Measurements from ENCODE around the gene ZNF740. TPM values are rescaled to one million over a fixed set of nuclear protein-coding genes. Genes with fewer than 3 reads are reported as not detected.

The ZNF740 gene
- total RNA-seq (2012; rRNA removed): 11.7 and 13.1 TPM in 2 replicates
- 7.0 and 14.0 TPM in 2 replicates for polyA plus RNA-seq (2012; rRNA removed)
- 3.0 and 3.9 TPM in 2 replicates for polyA plus RNA-seq (2012; cell fraction: cytosol; rRNA removed)
- polyA plus RNA-seq (2012; cell fraction: nucleus; rRNA removed; ENCODE audit: low replicate concordance): 13.8 and 55.4 TPM in 2 replicates
- percentile 75 among the genes with signal in this experiment for Bru-seq, nascent RNA
- percentile 64 among the genes with signal in this experiment for BruChase-seq, experiment 1, labeled RNA remaining after a 6-hour chase
- BruChase-seq, experiment 2, labeled RNA remaining after a 2-hour chase: percentile 87 among the genes with signal in this experiment
- long read RNA-seq, full-length matches to known transcripts: 1 of 4 reads
- long read RNA-seq, partial matches to known transcripts: 0 of 4 reads
- long read RNA-seq, other reads (novel, unspliced or antisense): 3 of 4 reads

GRCh38 chr12:53180220-53180930 lies at the start of gene ZNF740, which contains the start of gene CSAD:
TSS of gene ZNF740 (plus strand) at chr12:53180722. CDS start at chr12:53181984, 1,262 bp downstream.
TSS of gene CSAD (minus strand) at chr12:53180925. CDS start at chr12:53173470, 7,455 bp downstream.
- peaks cover 17% of the 10 kb centered on the region for H3K4me1 ChIP-seq (ENCODE audit: control insufficient read depth, insufficient read depth, low read length)
- H3K4ac ChIP-seq (ENCODE audit: low read depth, low read length): peak within 1 kb of the TSS; percentile 99
- H2AFZ ChIP-seq (replicated peaks; ENCODE audit: low read length, poor library complexity): peak within 1 kb of the TSS; percentile 99
- peak within 1 kb of the TSS; percentile 93 for H2BK5ac ChIP-seq (ENCODE audit: low read depth, low read length, poor library complexity, severe bottlenecking)
- peak within 1 kb of the TSS; percentile 78 for H3K18ac ChIP-seq (ENCODE audit: low read depth, low read length)
- H3K23ac ChIP-seq (ENCODE audit: low read depth, low read length): peak within 1 kb of the TSS; percentile 98
- ChIA-PET POLR2A (ENCODE audit: unreplicated experiment) (interaction anchor here (0.7 to 1.3 kb wide), 4 partner anchors 12 to 132 kb away, joined by 3 to 10 read pairs (median 4); partner anchors contain the start of gene SPRYD3), CTCF (interaction anchor here (1.2 to 2.3 kb wide), 2 partner anchors 17 to 141 kb away, joined by 3 to 10 read pairs; partner anchors contain the start of gene AAAS)
- peaks cover 33 to 58% of the 10 kb centered on the region in 2 experiments for H3K79me1 ChIP-seq (ENCODE audit: low read depth in 1 of 2, low read length in 2 of 2)
- H3K56ac ChIP-seq (ENCODE audit: extremely low read depth, insufficient read depth, low read length): peak within 1 kb of the TSS; percentile 88
- peak within 1 kb of the TSS; percentile 93 for H4K91ac ChIP-seq (ENCODE audit: insufficient read depth, low read depth, low read length)
- peaks cover 21% of the 10 kb centered on the region for H3K36me3 ChIP-seq (ENCODE audit: control insufficient read depth, insufficient read depth, low read length)
- peak within 1 kb of the TSS; percentile 99 for H3K14ac ChIP-seq (replicated peaks; ENCODE audit: low read depth, low read length)
- peak within 1 kb of the TSS; percentile 72 for H2AK5ac ChIP-seq (ENCODE audit: low read depth, low read length)
- peak within 1 kb of the TSS; percentile 94 for H3K4me2 ChIP-seq (ENCODE audit: low read depth, low read length)
- no TSS peak for BruUV-seq (replicated peaks)
- H3K9me3 ChIP-seq (ENCODE audit: control insufficient read depth, insufficient read depth, low read length): no peaks in the 10 kb centered on the region
- H3K4me3 ChIP-seq (ENCODE audit: insufficient read depth, low read depth, low read length): peak within 1 kb of the TSS; percentile 75
- peak within 1 kb of the TSS; percentile 75 for H4K5ac ChIP-seq (ENCODE audit: low read depth, low read length)
- dilution Hi-C loops (cut with HindIII; ENCODE audit: low sequenced_read_pairs, unreplicated experiment): no loop called here
- intact Hi-C loops (cut with micrococcal nuclease): loop anchor here (2.0 kb wide), 2 partner anchors 82 to 102 kb away; partner anchors contain the start of gene SPRYD3
- H3K9me1 ChIP-seq (ENCODE audit: insufficient read depth, low read length): peaks cover 12% of the 10 kb centered on the region
- no peak within 1 kb of the TSS for H2BK20ac ChIP-seq (ENCODE audit: low read depth, low read length)
- in situ Hi-C loops (cut with MboI; ENCODE audit: low sequenced_read_pairs): no loop called here
- peak within 1 kb of the TSS; percentile 60 for H2BK120ac ChIP-seq (ENCODE audit: low read depth, low read length)
- no peaks in the 10 kb centered on the region for H3K27me3 ChIP-seq (ENCODE audit: control insufficient read depth, insufficient read depth, low read length)
- ATAC-seq (ENCODE audit: low read depth) (peak; percentile 95), DNase-seq (peak; percentile 97)
- TF ChIP-seq FOS (IDR thresholded peaks at IDR 0.05; ENCODE audit: low read depth, low read length) (0 out of 2 replicates have a peak, but pooled peaks have one; percentile 27), MAZ (IDR thresholded peaks at IDR 0.05; ENCODE audit: borderline replicate concordance, low read depth, low read length) (peak; percentile 96), RAD21 (IDR thresholded peaks at IDR 0.05; ENCODE audit: low read length) (no peak), MXI1 (IDR thresholded peaks at IDR 0.05; ENCODE audit: borderline replicate concordance, low read depth, low read length) (peak; percentile 76), POLR2A (IDR thresholded peaks at IDR 0.05; ENCODE audit: low read depth, low read length) (peak; percentile 65; the same call in 1 of the 2 replicates), BHLHE40 (IDR thresholded peaks at IDR 0.05; ENCODE audit: low read depth, low read length) (peak; percentile 4; the same call in 1 of the 2 replicates), NFE2L2 (IDR thresholded peaks at IDR 0.05; ENCODE audit: low read depth, low read length) (no peak; the same call in 1 of the 2 replicates), RFX5 (IDR thresholded peaks at IDR 0.05; ENCODE audit: low read depth, low read length) (no peak)
- TF ChIP-seq, protein P1, sequence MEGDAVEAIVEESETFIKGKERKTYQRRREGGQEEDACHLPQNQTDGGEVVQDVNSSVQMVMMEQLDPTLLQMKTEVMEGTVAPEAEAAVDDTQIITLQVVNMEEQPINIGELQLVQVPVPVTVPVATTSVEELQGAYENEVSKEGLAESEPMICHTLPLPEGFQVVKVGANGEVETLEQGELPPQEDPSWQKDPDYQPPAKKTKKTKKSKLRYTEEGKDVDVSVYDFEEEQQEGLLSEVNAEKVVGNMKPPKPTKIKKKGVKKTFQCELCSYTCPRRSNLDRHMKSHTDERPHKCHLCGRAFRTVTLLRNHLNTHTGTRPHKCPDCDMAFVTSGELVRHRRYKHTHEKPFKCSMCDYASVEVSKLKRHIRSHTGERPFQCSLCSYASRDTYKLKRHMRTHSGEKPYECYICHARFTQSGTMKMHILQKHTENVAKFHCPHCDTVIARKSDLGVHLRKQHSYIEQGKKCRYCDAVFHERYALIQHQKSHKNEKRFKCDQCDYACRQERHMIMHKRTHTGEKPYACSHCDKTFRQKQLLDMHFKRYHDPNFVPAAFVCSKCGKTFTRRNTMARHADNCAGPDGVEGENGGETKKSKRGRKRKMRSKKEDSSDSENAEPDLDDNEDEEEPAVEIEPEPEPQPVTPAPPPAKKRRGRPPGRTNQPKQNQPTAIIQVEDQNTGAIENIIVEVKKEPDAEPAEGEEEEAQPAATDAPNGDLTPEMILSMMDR (conservative IDR thresholded peaks at IDR 0.05; ENCODE audit: low read depth, low read length): no peak
- TF ChIP-seq, protein P2, sequence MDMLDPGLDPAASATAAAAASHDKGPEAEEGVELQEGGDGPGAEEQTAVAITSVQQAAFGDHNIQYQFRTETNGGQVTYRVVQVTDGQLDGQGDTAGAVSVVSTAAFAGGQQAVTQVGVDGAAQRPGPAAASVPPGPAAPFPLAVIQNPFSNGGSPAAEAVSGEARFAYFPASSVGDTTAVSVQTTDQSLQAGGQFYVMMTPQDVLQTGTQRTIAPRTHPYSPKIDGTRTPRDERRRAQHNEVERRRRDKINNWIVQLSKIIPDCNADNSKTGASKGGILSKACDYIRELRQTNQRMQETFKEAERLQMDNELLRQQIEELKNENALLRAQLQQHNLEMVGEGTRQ (IDR thresholded peaks at IDR 0.05; ENCODE audit: low read depth, low read length): no peak
- peak within 1 kb of the TSS; percentile 89 for H3K27ac ChIP-seq (ENCODE audit: insufficient read depth, low read length)
- 0% methylated on average over 21 of the region's 70 CpGs; no CpG with 5 or more reads in 1 of the 2 experiments for WGBS, 2 experiments (ENCODE audit: extremely low coverage in 2 of 2, insufficient read length in 1 of 2)
- H2BK15ac ChIP-seq (ENCODE audit: low read depth, low read length): peak within 1 kb of the TSS; percentile 4; the same call in 2 of the 3 replicates
- H4K20me1 ChIP-seq (ENCODE audit: insufficient read depth, low read length): peaks cover 21% of the 10 kb centered on the region; the same call in 1 of the 2 replicates
- H2AK9ac ChIP-seq (replicated peaks; ENCODE audit: low read depth, low read length, poor library complexity): peak within 1 kb of the TSS; percentile 97
- peak within 1 kb of the TSS; percentile 91 for H3K9ac ChIP-seq (ENCODE audit: low read depth, low read length)
- peak within 1 kb of the TSS; percentile 98 for H4K8ac ChIP-seq (ENCODE audit: low read depth in 2 of 2, low read length in 2 of 2)
